GM12865 (cell line): ENCODE measurements around the gene PRR11.

Experiments
- DNase-seq: peaks from one replicate; pipeline ENCODE4 v3.0.0; 2010; ENCODE audit warnings: low read depth
- H3K4me3 ChIP-seq: 2 replicates; pipeline ENCODE4 v1.5.1; 2011; ENCODE audit warnings: mild to moderate bottlenecking, low read depth, low read length, control low read depth
- TF ChIP-seq, protein P1 (sequence below): IDR thresholded peaks from 2 replicates; pipeline ENCODE4 v1.5.1; 2011; ENCODE audit warnings: low read length, control low read depth, low read depth, inconsistent platforms; ENCODE audit not compliant: insufficient read depth; ENCODE audit errors: missing control alignments

The PRR11 gene

DNA sequence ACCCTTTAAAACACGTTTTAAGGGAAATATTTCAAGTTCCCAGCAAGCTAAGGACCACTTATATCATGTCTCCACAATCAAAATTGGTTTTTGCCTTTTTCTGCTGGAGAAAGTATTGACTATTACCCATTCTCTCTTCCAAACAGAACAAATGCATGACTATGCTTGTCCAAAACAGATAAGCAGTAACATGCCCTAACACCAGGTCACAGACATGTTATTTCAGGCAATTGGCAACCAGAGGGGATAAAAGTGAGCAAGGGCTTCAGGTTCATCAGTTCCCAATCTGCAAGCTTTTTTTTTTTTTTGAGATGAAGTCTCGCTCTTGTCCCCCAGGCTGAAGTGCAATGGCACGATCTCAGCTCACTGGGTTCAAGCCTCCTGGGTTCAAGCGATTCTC, 15.6 kb upstream of the PRR11 start:
- TF ChIP-seq, protein P1, sequence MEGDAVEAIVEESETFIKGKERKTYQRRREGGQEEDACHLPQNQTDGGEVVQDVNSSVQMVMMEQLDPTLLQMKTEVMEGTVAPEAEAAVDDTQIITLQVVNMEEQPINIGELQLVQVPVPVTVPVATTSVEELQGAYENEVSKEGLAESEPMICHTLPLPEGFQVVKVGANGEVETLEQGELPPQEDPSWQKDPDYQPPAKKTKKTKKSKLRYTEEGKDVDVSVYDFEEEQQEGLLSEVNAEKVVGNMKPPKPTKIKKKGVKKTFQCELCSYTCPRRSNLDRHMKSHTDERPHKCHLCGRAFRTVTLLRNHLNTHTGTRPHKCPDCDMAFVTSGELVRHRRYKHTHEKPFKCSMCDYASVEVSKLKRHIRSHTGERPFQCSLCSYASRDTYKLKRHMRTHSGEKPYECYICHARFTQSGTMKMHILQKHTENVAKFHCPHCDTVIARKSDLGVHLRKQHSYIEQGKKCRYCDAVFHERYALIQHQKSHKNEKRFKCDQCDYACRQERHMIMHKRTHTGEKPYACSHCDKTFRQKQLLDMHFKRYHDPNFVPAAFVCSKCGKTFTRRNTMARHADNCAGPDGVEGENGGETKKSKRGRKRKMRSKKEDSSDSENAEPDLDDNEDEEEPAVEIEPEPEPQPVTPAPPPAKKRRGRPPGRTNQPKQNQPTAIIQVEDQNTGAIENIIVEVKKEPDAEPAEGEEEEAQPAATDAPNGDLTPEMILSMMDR: no peak
- no peak for DNase-seq
- no peak overlapping the region for H3K4me3 ChIP-seq

DNA sequence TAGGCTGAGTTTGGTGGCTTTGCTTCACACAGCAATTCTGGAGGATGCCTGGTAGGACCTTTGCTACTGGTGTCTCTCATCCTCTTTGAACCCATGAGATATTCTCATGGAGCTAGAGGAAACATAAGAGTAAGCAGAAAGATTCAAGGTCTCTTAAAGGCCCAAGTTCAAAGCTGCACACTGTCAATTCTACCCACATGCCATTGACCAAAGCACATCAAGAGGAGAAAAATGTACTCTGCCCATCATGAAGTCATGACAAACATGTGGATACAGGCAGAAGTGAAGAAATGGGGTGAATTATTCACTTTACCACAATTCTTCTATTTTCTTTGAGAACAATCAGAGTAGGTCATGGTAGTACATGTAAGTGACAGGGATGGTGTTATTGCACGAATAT, 13.7 kb upstream of the PRR11 start:
- TF ChIP-seq, protein P1: no peak
- no peak overlapping the region for H3K4me3 ChIP-seq
- DNase-seq: no peak

DNA sequence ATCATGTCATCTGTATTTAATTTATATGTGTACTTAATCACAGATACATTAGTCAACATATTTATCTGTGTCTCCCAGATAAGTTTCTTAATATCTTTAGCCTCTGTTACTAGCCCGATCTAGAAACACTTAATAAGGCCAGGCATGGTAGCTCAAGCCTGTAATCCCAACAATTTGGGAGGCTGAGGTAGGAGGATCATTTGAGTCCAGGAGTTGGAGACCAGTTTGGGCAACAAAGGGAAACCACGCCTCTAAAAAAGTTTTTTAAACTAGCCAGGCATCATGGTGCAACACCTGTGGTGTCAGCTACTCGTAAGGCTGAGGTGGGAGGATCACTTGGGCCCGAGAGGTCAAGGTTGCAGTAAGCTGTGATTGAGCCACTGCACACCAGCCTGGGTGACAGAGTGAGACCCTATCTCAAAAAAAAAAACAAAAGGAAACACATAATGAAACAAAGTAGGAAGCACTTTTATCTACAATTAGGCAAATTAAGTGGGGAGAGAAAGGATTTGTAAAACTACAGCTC, 9.9 kb upstream of the PRR11 start:
- TF ChIP-seq, protein P1: no peak
- no peak for DNase-seq
- no peak overlapping the region for H3K4me3 ChIP-seq

DNA sequence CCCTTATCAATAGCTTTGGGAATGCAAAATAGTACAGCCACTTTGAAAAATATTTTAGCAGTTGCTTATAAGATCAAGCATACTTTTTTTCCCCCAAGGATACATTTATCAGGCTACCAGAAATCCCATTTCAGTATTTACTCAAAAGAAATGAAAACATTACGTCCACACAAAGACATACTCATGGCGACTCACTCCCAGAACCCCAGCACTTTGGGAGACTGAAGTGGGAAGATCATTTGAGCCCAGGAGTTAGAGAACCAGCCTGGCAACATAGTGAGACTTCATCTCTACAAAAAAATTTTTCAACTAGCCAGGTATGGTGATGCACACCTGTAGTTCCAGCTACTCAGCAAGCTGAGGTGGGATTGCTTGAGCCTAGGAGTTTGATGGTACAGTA, 6.5 kb upstream of the PRR11 start:
- DNase-seq: no peak
- H3K4me3 ChIP-seq: no peak overlapping the region
- TF ChIP-seq, protein P1: no peak

DNA sequence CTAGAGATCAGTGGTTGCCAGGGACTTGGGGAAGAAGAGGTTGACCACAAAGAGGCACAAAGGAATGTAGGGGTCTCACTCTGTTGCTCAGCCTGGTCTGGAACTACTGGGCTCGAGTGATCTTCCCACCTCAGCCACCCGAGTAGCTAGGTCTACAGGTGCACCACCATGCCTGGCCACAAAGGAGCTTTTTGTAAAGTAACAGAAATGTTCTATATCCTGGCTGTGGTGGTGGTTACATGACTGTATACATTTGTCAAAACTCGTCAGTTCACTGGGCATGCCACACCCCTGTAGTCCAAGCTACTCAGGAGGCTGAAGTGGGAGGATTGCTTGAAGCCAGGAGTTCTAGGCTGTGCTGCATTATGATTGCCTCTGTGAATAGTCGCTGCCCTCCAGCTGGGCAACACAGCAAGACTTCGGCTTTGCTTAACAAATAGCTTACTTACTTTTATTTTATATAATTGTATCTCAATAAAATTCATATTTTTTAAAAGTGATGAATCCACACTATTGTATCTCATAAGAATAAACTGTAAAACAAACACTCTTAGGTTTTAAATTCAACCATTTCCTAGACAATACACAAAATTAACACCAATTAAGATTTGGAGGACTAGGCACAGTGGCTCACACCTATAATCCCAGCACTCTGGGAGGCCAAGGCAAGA, 5.6 kb upstream of the PRR11 start:
- H3K4me3 ChIP-seq: no peak overlapping the region
- TF ChIP-seq, protein P1: no peak

DNA sequence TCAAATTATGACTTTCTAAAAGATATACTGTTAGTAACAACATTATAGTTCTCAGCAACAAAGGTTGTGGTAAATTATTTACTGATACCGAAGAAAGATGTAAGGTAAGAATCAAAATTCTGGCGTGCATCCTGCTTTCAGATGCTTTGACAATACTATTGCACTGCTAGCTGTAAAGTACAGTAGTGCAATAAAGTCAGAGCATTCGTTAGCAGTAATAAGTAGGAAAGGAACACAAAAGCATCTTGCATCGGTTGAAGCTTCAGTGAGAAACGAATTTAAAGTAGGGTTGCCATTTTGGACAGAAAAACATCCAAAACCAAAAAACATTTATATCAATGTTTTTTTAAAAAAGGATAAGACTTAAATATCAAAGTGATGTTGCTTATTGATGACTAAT, 4.5 kb upstream of the PRR11 start:
- DNase-seq: no peak
- H3K4me3 ChIP-seq: no peak overlapping the region
- TF ChIP-seq, protein P1: no peak

More for the DNA sequence above, 5.6 kb upstream of the PRR11 start:
- DNase-seq: peak; percentile 30

DNA sequence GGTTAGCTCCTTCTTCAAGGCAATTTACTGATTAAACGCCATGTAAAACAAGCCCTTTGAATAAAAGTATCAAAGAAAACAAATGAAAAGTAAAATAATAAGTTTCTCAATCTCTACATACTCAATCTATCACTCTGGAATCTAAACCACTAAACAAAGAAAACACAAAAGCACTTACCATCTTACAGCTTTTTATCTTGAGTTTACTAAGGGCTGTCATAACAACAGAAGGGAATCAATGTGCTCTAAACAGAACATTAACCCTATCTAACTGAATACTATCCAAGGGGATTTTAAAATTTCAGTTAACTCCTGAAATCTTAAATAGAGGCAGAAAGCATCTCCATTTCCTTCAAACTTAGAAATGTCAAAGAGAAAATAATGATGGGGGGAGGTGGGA, 4.0 kb upstream of the PRR11 start:
- H3K4me3 ChIP-seq: no peak overlapping the region
- DNase-seq: no peak
- TF ChIP-seq, protein P1: no peak
